Measurements from ENCODE around the gene LYRM2. TPM values are rescaled to one million over a fixed set of nuclear protein-coding genes. Genes with fewer than 3 reads are reported as not detected.
"Not testable (repeated sequence)": the region's sequence is repeated elsewhere in the genome, so short reads cannot be mapped to it uniquely, and the experiment has no call there.

LYRM2 gene
- total RNA-seq, 1 donor from 2014 or later, result 11.7 TPM

GRCh38 chr6:89649682-89650081 is 11.1 kb upstream of the LYRM2 start:
- ATAC-seq (no peak), DNase-seq (ENCODE audit: low spot score) (no peak)

- no peak for DNase-seq (ENCODE audit: low spot score)
- no peak for ATAC-seq
These were observed 6.3 kb upstream of the LYRM2 start for GRCh38 chr6:89644864-89645263.

GRCh38 chr6:89643406-89643805 is 4.9 kb upstream of the LYRM2 start:
- DNase-seq (ENCODE audit: low spot score) (peak; percentile 64), ATAC-seq (peak; percentile 75)

- DNase-seq (ENCODE audit: low spot score), result no peak
- ATAC-seq, result no peak
These were observed 4.4 kb upstream of the LYRM2 start for GRCh38 chr6:89642956-89643355.

GRCh38 chr6:89641581-89641980 is 3.0 kb upstream of the LYRM2 start:
- ATAC-seq, result not testable (repeated sequence)

GRCh38 chr6:89640804-89641203 is 2.3 kb upstream of the LYRM2 start:
- ATAC-seq (no peak), DNase-seq (ENCODE audit: low spot score) (no peak)

More at GRCh38 chr6:89641581-89641980, 3.0 kb upstream of the LYRM2 start:
- not testable (repeated sequence) for DNase-seq (ENCODE audit: low spot score)

GRCh38 chr6:89637960-89638319 is 607 bp downstream of the LYRM2 start:
- no peak for DNase-seq (ENCODE audit: low spot score)
- peak; percentile 1 for ATAC-seq

- not testable (repeated sequence) for DNase-seq (ENCODE audit: low spot score); ATAC-seq
These were observed 2.1 kb downstream of the LYRM2 start for GRCh38 chr6:89636412-89636811.

- no peak for DNase-seq (ENCODE audit: low spot score)
These were observed 8.1 kb downstream of the LYRM2 start for GRCh38 chr6:89630488-89630887.

GRCh38 chr6:89623749-89624148 is 14.8 kb downstream of the LYRM2 start:
- ATAC-seq (no peak), DNase-seq (ENCODE audit: low spot score) (no peak)

More at GRCh38 chr6:89630488-89630887, 8.1 kb downstream of the LYRM2 start:
- no peak for ATAC-seq

GRCh38 chr6:89619567-89619966 is 19.0 kb downstream of the LYRM2 start:
- no peak for ATAC-seq

GRCh38 chr6:89618026-89618425 is 20.5 kb downstream of the LYRM2 start:
- ATAC-seq (no peak), DNase-seq (ENCODE audit: low spot score) (no peak)

More at GRCh38 chr6:89619567-89619966, 19.0 kb downstream of the LYRM2 start:
- no peak for DNase-seq (ENCODE audit: low spot score)

GRCh38 chr6:89616531-89616930 is 22.0 kb downstream of the LYRM2 start:
- DNase-seq (ENCODE audit: low spot score), result no peak
- no peak for ATAC-seq

GRCh38 chr6:89615882-89616281 is 22.7 kb downstream of the LYRM2 start:
- DNase-seq (ENCODE audit: low spot score), result no peak
- ATAC-seq, result no peak

GRCh38 chr6:89613790-89614189 is 24.8 kb downstream of the LYRM2 start:
- no peak for ATAC-seq
- peak; percentile 39 for DNase-seq (ENCODE audit: low spot score)

GRCh38 chr6:89612121-89612520 is 26.4 kb downstream of the LYRM2 start:
- no peak for ATAC-seq
- DNase-seq (ENCODE audit: low spot score), result peak; percentile 12

GRCh38 chr6:89611666-89612065 is 26.9 kb downstream of the LYRM2 start:
- ATAC-seq (no peak), DNase-seq (ENCODE audit: low spot score) (no peak)

- ATAC-seq, result peak; percentile 92
- peak; percentile 61 for DNase-seq (ENCODE audit: low spot score)
These were observed 28.4 kb downstream of the LYRM2 start for GRCh38 chr6:89610149-89610642.

- ATAC-seq, result no peak
- no peak for DNase-seq (ENCODE audit: low spot score)
These were observed 32.7 kb downstream of the LYRM2 start for GRCh38 chr6:89605861-89606260.

GRCh38 chr6:89604653-89605052 is 33.9 kb downstream of the LYRM2 start:
- ATAC-seq (no peak), DNase-seq (ENCODE audit: low spot score) (no peak)

- no peak for ATAC-seq
- no peak for DNase-seq (ENCODE audit: low spot score)
These were observed 36.4 kb downstream of the LYRM2 start for GRCh38 chr6:89602166-89602565.

GRCh38 chr6:89599727-89600126 is 38.8 kb downstream of the LYRM2 start:
- peak; percentile 15 for ATAC-seq
- no peak for DNase-seq (ENCODE audit: low spot score)

- ATAC-seq (peak; percentile 97), DNase-seq (ENCODE audit: low spot score) (no peak)
These were observed 40.6 kb downstream of the LYRM2 start for GRCh38 chr6:89597988-89598387.

Measured in left lobe of liver (tissue), 2 donors.